GM13977 (cell line): ENCODE results near the gene ZCCHC12.

Experiments used
- DNase-seq: peaks from one replicate; pipeline ENCODE4 v3.0.0; 2012; ENCODE audit warnings: low spot score
- CTCF ChIP-seq: IDR thresholded peaks from 2 replicates; pipeline ENCODE4 v1.5.1; 2012; ENCODE audit warnings: mild to moderate bottlenecking, control low read depth; ENCODE audit not compliant: insufficient read depth; ENCODE audit errors: extremely low read depth, missing control alignments
- in situ Hi-C: fragments of 300-500 bp; cut with MboI; formaldehyde crosslinking; loops from one replicate; pipeline ENCODE4 v1.12.0; 2022; ENCODE audit warnings: low sequenced_read_pairs, low pct_unique_long_range_greater_than_20kb, mixed read lengths, inconsistent platforms; ENCODE audit not compliant: unreplicated experiment

The ZCCHC12 gene

GRCh38 chrX:118855681-118856310 is 32.2 kb downstream of the ZCCHC12 start:
- DNase-seq = no peak
- in situ Hi-C loops = no loop called here
- TF ChIP-seq CTCF = no peak

- no peak for DNase-seq
- no peak for TF ChIP-seq CTCF
These were observed 33.4 kb downstream of the ZCCHC12 start for GRCh38 chrX:118857006-118857405.

GRCh38 chrX:118861338-118861737 is 37.7 kb downstream of the ZCCHC12 start:
- in situ Hi-C loops = no loop called here
- DNase-seq = no peak
- TF ChIP-seq CTCF = no peak

More at GRCh38 chrX:118857006-118857405, 33.4 kb downstream of the ZCCHC12 start:
- in situ Hi-C loops = no loop called here

GRCh38 chrX:118862091-118862490 is 38.5 kb downstream of the ZCCHC12 start:
- in situ Hi-C loops = no loop called here
- no peak for DNase-seq
- no peak for TF ChIP-seq CTCF

GRCh38 chrX:118862979-118863378 is 39.4 kb downstream of the ZCCHC12 start:
- no peak for TF ChIP-seq CTCF
- in situ Hi-C loops = no loop called here
- DNase-seq = no peak

- no peak for DNase-seq
- in situ Hi-C loops = no loop called here
- TF ChIP-seq CTCF = no peak
These were observed 40.5 kb downstream of the ZCCHC12 start for GRCh38 chrX:118864063-118864635.
